Measurements from ENCODE around the gene CDC42EP2. TPM values are rescaled to one million over a fixed set of nuclear protein-coding genes. Genes with fewer than 3 reads are reported as not detected.

Gene CDC42EP2
- total and polyA plus RNA-seq, 10 of the 15 experiments (the other 5 are each of a cell fraction or from before 2014, with no cell fraction given): 0.03 to 1.2 (median 0.09) TPM; not detected in 3

DNA sequence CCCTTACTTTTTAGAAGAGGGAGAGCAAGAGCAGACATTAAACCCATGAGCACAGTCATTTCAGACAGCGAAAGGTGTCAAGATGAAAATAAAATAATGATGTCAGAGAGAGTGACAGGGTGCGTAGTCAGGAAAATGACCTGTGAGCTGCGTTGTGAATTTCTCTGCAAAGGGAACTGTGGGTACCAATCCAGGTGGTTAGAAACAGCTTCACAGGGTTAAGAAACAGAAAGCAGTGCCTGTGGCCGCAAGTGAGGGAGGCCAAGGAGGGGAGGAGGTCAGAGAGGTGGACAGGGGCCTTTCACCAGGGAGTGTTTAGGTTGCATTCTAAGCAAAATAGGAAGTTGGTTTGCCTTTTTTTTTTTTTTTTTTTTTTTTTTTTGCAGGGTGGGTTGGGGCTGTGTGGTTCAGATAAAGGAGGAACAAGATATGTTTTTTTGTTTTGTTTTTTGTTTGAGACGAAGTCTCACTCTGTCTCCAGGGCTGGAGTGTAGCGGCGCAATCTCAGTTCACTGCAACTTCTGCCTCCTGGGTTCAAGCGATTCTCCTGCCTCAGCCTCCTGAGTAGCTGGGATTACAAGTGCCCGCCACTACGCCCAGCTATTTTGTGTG, 47.8 kb downstream of the CDC42EP2 start (continued):
- TF ChIP-seq, protein P1, sequence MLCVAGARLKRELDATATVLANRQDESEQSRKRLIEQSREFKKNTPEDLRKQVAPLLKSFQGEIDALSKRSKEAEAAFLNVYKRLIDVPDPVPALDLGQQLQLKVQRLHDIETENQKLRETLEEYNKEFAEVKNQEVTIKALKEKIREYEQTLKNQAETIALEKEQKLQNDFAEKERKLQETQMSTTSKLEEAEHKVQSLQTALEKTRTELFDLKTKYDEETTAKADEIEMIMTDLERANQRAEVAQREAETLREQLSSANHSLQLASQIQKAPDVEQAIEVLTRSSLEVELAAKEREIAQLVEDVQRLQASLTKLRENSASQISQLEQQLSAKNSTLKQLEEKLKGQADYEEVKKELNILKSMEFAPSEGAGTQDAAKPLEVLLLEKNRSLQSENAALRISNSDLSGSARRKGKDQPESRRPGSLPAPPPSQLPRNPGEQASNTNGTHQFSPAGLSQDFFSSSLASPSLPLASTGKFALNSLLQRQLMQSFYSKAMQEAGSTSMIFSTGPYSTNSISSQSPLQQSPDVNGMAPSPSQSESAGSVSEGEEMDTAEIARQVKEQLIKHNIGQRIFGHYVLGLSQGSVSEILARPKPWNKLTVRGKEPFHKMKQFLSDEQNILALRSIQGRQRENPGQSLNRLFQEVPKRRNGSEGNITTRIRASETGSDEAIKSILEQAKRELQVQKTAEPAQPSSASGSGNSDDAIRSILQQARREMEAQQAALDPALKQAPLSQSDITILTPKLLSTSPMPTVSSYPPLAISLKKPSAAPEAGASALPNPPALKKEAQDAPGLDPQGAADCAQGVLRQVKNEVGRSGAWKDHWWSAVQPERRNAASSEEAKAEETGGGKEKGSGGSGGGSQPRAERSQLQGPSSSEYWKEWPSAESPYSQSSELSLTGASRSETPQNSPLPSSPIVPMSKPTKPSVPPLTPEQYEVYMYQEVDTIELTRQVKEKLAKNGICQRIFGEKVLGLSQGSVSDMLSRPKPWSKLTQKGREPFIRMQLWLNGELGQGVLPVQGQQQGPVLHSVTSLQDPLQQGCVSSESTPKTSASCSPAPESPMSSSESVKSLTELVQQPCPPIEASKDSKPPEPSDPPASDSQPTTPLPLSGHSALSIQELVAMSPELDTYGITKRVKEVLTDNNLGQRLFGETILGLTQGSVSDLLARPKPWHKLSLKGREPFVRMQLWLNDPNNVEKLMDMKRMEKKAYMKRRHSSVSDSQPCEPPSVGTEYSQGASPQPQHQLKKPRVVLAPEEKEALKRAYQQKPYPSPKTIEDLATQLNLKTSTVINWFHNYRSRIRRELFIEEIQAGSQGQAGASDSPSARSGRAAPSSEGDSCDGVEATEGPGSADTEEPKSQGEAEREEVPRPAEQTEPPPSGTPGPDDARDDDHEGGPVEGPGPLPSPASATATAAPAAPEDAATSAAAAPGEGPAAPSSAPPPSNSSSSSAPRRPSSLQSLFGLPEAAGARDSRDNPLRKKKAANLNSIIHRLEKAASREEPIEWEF (IDR thresholded peaks at IDR 0.05; ENCODE audit: insufficient replicate concordance, low read depth, low read length): no peak
- TF ChIP-seq CHD1 (IDR thresholded peaks at IDR 0.05; ENCODE audit: low read depth, low read length) (no peak), MTA2 (IDR thresholded peaks at IDR 0.05; ENCODE audit: low read depth) (peak; percentile 77), BCL11A (IDR thresholded peaks at IDR 0.05; ENCODE audit: low read depth, low read length) (no peak; the same call in 1 of the 2 replicates), CBX3 (IDR thresholded peaks at IDR 0.05; ENCODE audit: borderline replicate concordance, low read depth) (no peak), CREB1 (IDR thresholded peaks at IDR 0.05; ENCODE audit: low read depth) (peak; percentile 96), ASH2L (IDR thresholded peaks at IDR 0.05; ENCODE audit: borderline replicate concordance, low read depth) (no peak), BRCA1 (IDR thresholded peaks at IDR 0.05; ENCODE audit: low read depth, low read length) (no peak)
- TF ChIP-seq, protein P2, sequence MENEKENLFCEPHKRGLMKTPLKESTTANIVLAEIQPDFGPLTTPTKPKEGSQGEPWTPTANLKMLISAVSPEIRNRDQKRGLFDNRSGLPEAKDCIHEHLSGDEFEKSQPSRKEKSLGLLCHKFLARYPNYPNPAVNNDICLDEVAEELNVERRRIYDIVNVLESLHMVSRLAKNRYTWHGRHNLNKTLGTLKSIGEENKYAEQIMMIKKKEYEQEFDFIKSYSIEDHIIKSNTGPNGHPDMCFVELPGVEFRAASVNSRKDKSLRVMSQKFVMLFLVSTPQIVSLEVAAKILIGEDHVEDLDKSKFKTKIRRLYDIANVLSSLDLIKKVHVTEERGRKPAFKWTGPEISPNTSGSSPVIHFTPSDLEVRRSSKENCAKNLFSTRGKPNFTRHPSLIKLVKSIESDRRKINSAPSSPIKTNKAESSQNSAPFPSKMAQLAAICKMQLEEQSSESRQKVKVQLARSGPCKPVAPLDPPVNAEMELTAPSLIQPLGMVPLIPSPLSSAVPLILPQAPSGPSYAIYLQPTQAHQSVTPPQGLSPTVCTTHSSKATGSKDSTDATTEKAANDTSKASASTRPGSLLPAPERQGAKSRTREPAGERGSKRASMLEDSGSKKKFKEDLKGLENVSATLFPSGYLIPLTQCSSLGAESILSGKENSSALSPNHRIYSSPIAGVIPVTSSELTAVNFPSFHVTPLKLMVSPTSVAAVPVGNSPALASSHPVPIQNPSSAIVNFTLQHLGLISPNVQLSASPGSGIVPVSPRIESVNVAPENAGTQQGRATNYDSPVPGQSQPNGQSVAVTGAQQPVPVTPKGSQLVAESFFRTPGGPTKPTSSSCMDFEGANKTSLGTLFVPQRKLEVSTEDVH (IDR thresholded peaks at IDR 0.05; ENCODE audit: low read depth, partially characterized antibody): no peak
- TF ChIP-seq, protein P3, sequence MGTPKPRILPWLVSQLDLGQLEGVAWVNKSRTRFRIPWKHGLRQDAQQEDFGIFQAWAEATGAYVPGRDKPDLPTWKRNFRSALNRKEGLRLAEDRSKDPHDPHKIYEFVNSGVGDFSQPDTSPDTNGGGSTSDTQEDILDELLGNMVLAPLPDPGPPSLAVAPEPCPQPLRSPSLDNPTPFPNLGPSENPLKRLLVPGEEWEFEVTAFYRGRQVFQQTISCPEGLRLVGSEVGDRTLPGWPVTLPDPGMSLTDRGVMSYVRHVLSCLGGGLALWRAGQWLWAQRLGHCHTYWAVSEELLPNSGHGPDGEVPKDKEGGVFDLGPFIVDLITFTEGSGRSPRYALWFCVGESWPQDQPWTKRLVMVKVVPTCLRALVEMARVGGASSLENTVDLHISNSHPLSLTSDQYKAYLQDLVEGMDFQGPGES (IDR thresholded peaks at IDR 0.05): no peak
- TF ChIP-seq, protein P4, sequence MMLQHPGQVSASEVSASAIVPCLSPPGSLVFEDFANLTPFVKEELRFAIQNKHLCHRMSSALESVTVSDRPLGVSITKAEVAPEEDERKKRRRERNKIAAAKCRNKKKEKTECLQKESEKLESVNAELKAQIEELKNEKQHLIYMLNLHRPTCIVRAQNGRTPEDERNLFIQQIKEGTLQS (IDR thresholded peaks at IDR 0.05; ENCODE audit: borderline replicate concordance, extremely low read depth, low read depth, low read length): no peak
- TF ChIP-seq, protein P5, sequence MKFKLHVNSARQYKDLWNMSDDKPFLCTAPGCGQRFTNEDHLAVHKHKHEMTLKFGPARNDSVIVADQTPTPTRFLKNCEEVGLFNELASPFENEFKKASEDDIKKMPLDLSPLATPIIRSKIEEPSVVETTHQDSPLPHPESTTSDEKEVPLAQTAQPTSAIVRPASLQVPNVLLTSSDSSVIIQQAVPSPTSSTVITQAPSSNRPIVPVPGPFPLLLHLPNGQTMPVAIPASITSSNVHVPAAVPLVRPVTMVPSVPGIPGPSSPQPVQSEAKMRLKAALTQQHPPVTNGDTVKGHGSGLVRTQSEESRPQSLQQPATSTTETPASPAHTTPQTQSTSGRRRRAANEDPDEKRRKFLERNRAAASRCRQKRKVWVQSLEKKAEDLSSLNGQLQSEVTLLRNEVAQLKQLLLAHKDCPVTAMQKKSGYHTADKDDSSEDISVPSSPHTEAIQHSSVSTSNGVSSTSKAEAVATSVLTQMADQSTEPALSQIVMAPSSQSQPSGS (IDR thresholded peaks at IDR 0.05; ENCODE audit: low read length): peak; percentile 77; the same call in 1 of the 2 replicates
- TF ChIP-seq, protein P6, sequence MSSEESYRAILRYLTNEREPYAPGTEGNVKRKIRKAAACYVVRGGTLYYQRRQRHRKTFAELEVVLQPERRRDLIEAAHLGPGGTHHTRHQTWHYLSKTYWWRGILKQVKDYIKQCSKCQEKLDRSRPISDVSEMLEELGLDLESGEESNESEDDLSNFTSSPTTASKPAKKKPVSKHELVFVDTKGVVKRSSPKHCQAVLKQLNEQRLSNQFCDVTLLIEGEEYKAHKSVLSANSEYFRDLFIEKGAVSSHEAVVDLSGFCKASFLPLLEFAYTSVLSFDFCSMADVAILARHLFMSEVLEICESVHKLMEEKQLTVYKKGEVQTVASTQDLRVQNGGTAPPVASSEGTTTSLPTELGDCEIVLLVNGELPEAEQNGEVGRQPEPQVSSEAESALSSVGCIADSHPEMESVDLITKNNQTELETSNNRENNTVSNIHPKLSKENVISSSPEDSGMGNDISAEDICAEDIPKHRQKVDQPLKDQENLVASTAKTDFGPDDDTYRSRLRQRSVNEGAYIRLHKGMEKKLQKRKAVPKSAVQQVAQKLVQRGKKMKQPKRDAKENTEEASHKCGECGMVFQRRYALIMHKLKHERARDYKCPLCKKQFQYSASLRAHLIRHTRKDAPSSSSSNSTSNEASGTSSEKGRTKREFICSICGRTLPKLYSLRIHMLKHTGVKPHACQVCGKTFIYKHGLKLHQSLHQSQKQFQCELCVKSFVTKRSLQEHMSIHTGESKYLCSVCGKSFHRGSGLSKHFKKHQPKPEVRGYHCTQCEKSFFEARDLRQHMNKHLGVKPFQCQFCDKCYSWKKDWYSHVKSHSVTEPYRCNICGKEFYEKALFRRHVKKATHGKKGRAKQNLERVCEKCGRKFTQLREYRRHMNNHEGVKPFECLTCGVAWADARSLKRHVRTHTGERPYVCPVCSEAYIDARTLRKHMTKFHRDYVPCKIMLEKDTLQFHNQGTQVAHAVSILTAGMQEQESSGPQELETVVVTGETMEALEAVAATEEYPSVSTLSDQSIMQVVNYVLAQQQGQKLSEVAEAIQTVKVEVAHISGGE (CRISPR knock-in tag; IDR thresholded peaks at IDR 0.05): no peak

Data from GM12878 (cell line).